Effector memory CD8-positive, alpha-beta T cell (primary cell): ENCODE results near the gene NCOA7.
"Not testable (repeated sequence)": the region's sequence is repeated elsewhere in the genome, so short reads cannot be mapped to it uniquely, and the experiment has no call there.

ENCODE experiments used
- ATAC-seq: fragments of 150-1000 bp; cut with Tn5 transposase; replicated peaks from 2 replicates; pipeline ENCODE4 v1.10.0; 2021; ENCODE audit warnings: mild to moderate bottlenecking, moderate library complexity
- DNase-seq, 3 experiments: peaks; one replicate each; pipeline ENCODE4 v3.0.0; 2021
- H3K27ac Mint-ChIP-seq, 2 donors: one replicate each; pipeline ENCODE4 v1.8.0; 2022; ENCODE audit warnings: mild to moderate bottlenecking in 2 of 2, mixed read lengths in 2 of 2, moderate library complexity in 2 of 2
- H3K27me3 Mint-ChIP-seq, 2 donors: one replicate each; pipeline ENCODE4 v1.8.0; 2022; ENCODE audit warnings: mixed read lengths in 2 of 2
- H3K36me3 Mint-ChIP-seq: one replicate; pipeline ENCODE4 v1.8.0; 2022; ENCODE audit warnings: mild to moderate bottlenecking, moderate library complexity, mixed read lengths; ENCODE audit not compliant: insufficient read depth
- H3K4me1 Mint-ChIP-seq, 2 donors: one replicate each; pipeline ENCODE4 v1.8.0; 2022; ENCODE audit warnings: low read depth in 2 of 2, mixed read lengths in 2 of 2
- H3K4me3 Mint-ChIP-seq, 2 donors: one replicate each; pipeline ENCODE4 v1.8.0; 2022; ENCODE audit warnings: mild to moderate bottlenecking in 2 of 2, mixed read lengths in 2 of 2, moderate library complexity in 2 of 2
- H3K9me3 Mint-ChIP-seq, 2 donors: one replicate each; pipeline ENCODE4 v1.8.0; 2022; ENCODE audit warnings: mixed read lengths in 2 of 2

Gene NCOA7

DNA sequence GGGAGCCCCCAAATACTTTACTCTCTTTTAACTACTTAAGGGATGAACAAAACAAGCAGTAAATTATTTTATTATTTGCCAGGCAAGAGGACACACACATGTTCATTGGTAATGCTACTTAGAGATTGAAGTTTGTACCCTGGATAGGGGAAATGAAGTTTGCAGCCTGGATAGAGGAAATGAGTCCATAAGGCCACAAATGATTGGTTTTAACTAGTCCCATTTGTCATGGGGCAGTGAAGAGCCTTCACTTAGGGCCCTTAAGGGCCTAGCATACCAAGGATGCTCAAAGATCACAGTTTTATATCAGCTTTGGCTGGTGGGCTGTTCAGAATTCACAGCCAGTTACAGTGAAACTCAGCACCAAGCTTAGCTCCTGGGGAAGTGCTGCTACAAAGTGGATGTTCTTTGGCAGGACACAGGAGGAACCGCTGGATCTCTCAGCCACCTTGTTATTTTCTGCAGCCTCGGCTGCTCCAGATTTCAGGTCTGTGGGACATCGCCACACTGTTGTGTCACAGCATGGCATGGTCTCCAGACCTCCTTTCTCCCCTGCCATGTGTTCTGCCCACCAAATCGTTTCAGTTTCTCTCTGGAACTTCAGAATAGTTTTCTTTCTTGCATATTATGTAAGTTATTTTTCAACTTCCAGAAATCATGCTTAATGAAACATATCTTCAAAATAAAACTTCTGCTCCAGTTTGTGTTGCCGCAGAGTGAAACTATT, 41.8 kb downstream of the NCOA7 start:
- ATAC-seq (peak; percentile 9), DNase-seq (no peak)
- Mint-ChIP-seq H3K27me3 (no peaks in the 10 kb centered on the region), H3K27ac (peak overlapping the region; percentile 87 to 90), H3K4me1 (peaks cover 47 to 53% of the 10 kb centered on the region in 2 donors), H3K9me3 (no peaks in the 10 kb centered on the region), H3K36me3 (peaks cover 3% of the 10 kb centered on the region), H3K4me3 (peak overlapping the region; percentile 52 to 66)

GRCh38 chr6:125834348-125834747, 43.6 kb downstream of the NCOA7 start:
- H3K9me3 Mint-ChIP-seq, result no peaks in the 10 kb centered on the region
- no peaks in the 10 kb centered on the region for H3K27me3 Mint-ChIP-seq
- peaks cover 3% of the 10 kb centered on the region for H3K36me3 Mint-ChIP-seq
- H3K27ac Mint-ChIP-seq, result peak overlapping the region; percentile 69 to 81
- peaks cover 41 to 45% of the 10 kb centered on the region in 2 donors for H3K4me1 Mint-ChIP-seq
- peak overlapping the region; percentile 52 to 53 for H3K4me3 Mint-ChIP-seq
- DNase-seq, result peak in 1 of 3 experiments; percentile 7
- peak; percentile 73 for ATAC-seq

DNA sequence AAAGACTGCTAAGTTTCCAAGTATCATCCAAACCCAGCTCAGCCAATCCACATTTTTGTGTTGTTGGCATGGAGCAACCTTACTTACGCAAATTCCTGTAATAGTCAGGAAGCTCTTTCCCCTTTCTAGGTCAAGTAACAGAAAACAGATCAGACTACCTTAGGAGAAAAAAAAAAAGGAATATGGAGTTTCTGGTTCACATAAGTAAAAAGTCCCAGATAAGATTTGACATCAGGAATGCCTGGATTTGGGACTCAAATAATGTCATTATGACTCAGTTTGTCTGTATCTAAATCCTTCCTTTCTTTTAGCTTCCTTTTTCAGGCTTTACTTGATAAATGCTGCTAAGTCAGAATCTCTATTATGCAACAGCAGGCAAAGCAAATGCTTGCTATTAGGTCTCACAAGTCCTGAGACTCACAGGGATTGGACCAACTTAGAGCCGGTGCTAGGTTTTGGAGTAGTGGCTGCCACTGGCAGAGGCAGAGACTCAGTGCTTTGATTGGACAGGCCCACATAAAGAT, 44.5 kb downstream of the NCOA7 start:
- no peak for DNase-seq
- H3K4me3 Mint-ChIP-seq, result peak overlapping the region in 1 of 2 donors; percentile 52
- H3K27ac Mint-ChIP-seq, result peak overlapping the region; percentile 69 to 81

GRCh38 chr6:125836466-125836865, 45.7 kb downstream of the NCOA7 start:
- H3K4me3 Mint-ChIP-seq, result no peak overlapping the region
- H3K4me1 Mint-ChIP-seq, result peaks cover 29 to 37% of the 10 kb centered on the region in 2 donors
- ATAC-seq (no peak), DNase-seq (no peak)
- peak overlapping the region in 1 of 2 donors; percentile 26 for H3K27ac Mint-ChIP-seq
- no peaks in the 10 kb centered on the region for H3K9me3 Mint-ChIP-seq
- H3K36me3 Mint-ChIP-seq, result peaks cover 3% of the 10 kb centered on the region
- no peaks in the 10 kb centered on the region for H3K27me3 Mint-ChIP-seq

More for the DNA sequence above, 44.5 kb downstream of the NCOA7 start:
- H3K36me3 Mint-ChIP-seq, result peaks cover 3% of the 10 kb centered on the region
- H3K27me3 Mint-ChIP-seq, result no peaks in the 10 kb centered on the region
- peaks cover 31 to 40% of the 10 kb centered on the region in 2 donors for H3K4me1 Mint-ChIP-seq
- no peak for ATAC-seq
- no peaks in the 10 kb centered on the region for H3K9me3 Mint-ChIP-seq

- Mint-ChIP-seq H3K27ac (no peak overlapping the region), H3K27me3 (no peaks in the 10 kb centered on the region), H3K36me3 (no peaks in the 10 kb centered on the region), H3K9me3 (no peaks in the 10 kb centered on the region), H3K4me3 (no peak overlapping the region), H3K4me1 (peaks cover 18 to 19% of the 10 kb centered on the region in 2 donors)
- ATAC-seq (no peak), DNase-seq (no peak)
Observed at GRCh38 chr6:125839471-125839870, 48.7 kb downstream of the NCOA7 start.

- no peaks in the 10 kb centered on the region for H3K9me3 Mint-ChIP-seq
- no peaks in the 10 kb centered on the region for H3K36me3 Mint-ChIP-seq
- peaks cover 16 to 18% of the 10 kb centered on the region in 2 donors for H3K4me1 Mint-ChIP-seq
- ATAC-seq, result no peak
- no peak overlapping the region for H3K27ac Mint-ChIP-seq
- no peak overlapping the region for H3K4me3 Mint-ChIP-seq
- no peaks in the 10 kb centered on the region for H3K27me3 Mint-ChIP-seq
- no peak for DNase-seq
Observed at GRCh38 chr6:125839879-125840278, 49.1 kb downstream of the NCOA7 start.

- Mint-ChIP-seq H3K36me3 (no peaks in the 10 kb centered on the region), H3K4me3 (no peak overlapping the region), H3K27me3 (no peaks in the 10 kb centered on the region)
Observed at GRCh38 chr6:125841356-125842090, 50.8 kb downstream of the NCOA7 start.

GRCh38 chr6:125842091-125842626, 51.4 kb downstream of the NCOA7 start:
- no peaks in the 10 kb centered on the region for H3K36me3 Mint-ChIP-seq
- H3K4me1 Mint-ChIP-seq, result peaks cover 14 to 23% of the 10 kb centered on the region in 2 donors
- H3K9me3 Mint-ChIP-seq, result no peaks in the 10 kb centered on the region
- no peaks in the 10 kb centered on the region for H3K27me3 Mint-ChIP-seq
- no peak overlapping the region for H3K4me3 Mint-ChIP-seq
- no peak overlapping the region for H3K27ac Mint-ChIP-seq
- ATAC-seq (no peak), DNase-seq (no peak)

More at GRCh38 chr6:125841356-125842090, 50.8 kb downstream of the NCOA7 start:
- no peak for DNase-seq
- Mint-ChIP-seq H3K27ac (no peak overlapping the region), H3K4me1 (peaks cover 14 to 24% of the 10 kb centered on the region in 2 donors), H3K9me3 (no peaks in the 10 kb centered on the region)
- ATAC-seq, result no peak

DNA sequence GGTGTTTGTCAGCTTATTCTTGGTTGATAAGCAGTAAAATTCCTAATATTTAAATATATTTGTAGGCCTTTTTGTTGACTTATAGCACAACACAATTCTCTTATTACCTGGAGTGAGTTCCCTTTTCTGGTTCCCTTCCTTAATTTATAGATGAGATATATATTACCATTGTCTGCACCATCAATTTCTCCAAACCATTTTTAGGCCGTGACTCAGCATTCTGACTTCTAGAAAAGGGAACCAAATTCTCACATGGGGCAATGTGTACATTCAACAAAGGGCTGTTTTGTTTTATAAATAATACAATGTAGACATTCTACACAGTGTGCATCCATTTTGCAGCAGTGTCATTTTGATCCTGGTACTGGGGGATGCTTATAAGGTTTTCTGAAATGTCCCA, 52.8 kb downstream of the NCOA7 start:
- no peaks in the 10 kb centered on the region for H3K27me3 Mint-ChIP-seq
- H3K4me3 Mint-ChIP-seq, result no peak overlapping the region
- H3K27ac Mint-ChIP-seq, result peak overlapping the region in 1 of 2 donors; percentile 35
- no peak for DNase-seq
- no peaks in the 10 kb centered on the region for H3K9me3 Mint-ChIP-seq
- peaks cover 11 to 15% of the 10 kb centered on the region in 2 donors for H3K4me1 Mint-ChIP-seq
- no peaks in the 10 kb centered on the region for H3K36me3 Mint-ChIP-seq
- ATAC-seq, result no peak

- ATAC-seq, result no peak
- no peak overlapping the region for H3K27ac Mint-ChIP-seq
- no peak overlapping the region for H3K4me3 Mint-ChIP-seq
- H3K9me3 Mint-ChIP-seq, result no peaks in the 10 kb centered on the region
- no peaks in the 10 kb centered on the region for H3K27me3 Mint-ChIP-seq
- no peak for DNase-seq
- no peaks in the 10 kb centered on the region for H3K36me3 Mint-ChIP-seq
- peaks cover 8 to 15% of the 10 kb centered on the region in 2 donors for H3K4me1 Mint-ChIP-seq
Observed at GRCh38 chr6:125844989-125845388, 54.2 kb downstream of the NCOA7 start.

- DNase-seq (no peak), ATAC-seq (no peak)
- no peaks in the 10 kb centered on the region for H3K27me3 Mint-ChIP-seq
- no peaks in the 10 kb centered on the region for H3K36me3 Mint-ChIP-seq
- H3K4me3 Mint-ChIP-seq, result no peak overlapping the region
- no peaks in the 10 kb centered on the region for H3K9me3 Mint-ChIP-seq
- H3K27ac Mint-ChIP-seq, result no peak overlapping the region
- peaks cover 8 to 20% of the 10 kb centered on the region in 2 donors for H3K4me1 Mint-ChIP-seq
Observed at GRCh38 chr6:125846292-125847024, 55.7 kb downstream of the NCOA7 start.

GRCh38 chr6:125848286-125848685, 57.5 kb downstream of the NCOA7 start:
- not testable (repeated sequence) for H3K4me3 Mint-ChIP-seq, DNase-seq, H3K9me3 Mint-ChIP-seq, H3K27me3 Mint-ChIP-seq, ATAC-seq, H3K36me3 Mint-ChIP-seq
- peak overlapping the region in 1 of 2 donors; percentile 82 for H3K27ac Mint-ChIP-seq
- peaks cover 19 to 26% of the 10 kb centered on the region in 2 donors for H3K4me1 Mint-ChIP-seq

GRCh38 chr6:125850361-125850760, 59.6 kb downstream of the NCOA7 start:
- no peaks in the 10 kb centered on the region for H3K9me3 Mint-ChIP-seq
- H3K4me1 Mint-ChIP-seq, result peaks cover 14 to 33% of the 10 kb centered on the region in 2 donors
- DNase-seq, result no peak
- H3K4me3 Mint-ChIP-seq, result no peak overlapping the region
- no peaks in the 10 kb centered on the region for H3K36me3 Mint-ChIP-seq
- no peaks in the 10 kb centered on the region for H3K27me3 Mint-ChIP-seq
- H3K27ac Mint-ChIP-seq, result no peak overlapping the region
- ATAC-seq, result no peak
